ENCODE data around the gene SLAMF9.
A peak's percentile ranks its signal among the peaks of the same experiment; 100 is the strongest.

Gene SLAMF9

DNA sequence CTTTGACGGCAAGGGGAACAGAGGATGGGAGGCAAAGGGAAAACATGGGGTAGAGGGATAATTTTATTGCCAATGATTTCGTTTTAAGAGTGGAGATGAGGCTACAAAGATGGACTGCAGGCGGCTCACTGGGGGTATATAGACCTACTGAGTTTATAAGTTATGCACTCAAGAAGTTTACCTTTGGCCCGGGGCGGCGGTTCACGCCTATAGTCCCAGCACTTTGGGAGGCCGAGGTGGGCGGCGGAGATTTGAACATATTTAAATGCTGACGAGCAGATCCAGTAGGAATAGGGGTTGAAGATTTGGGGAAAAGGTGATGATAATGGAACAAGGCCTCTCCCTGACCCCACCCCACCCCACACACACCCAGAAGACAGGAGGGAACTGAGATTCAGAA, 8.1 kb upstream of the SLAMF9 start:
- no peak for ATAC-seq (ENCODE audit: low read depth)
- Histone ChIP-seq H3K27me3 (ENCODE audit: insufficient read depth, poor library complexity, severe bottlenecking) (no peaks in the 10 kb centered on the region), H3K27ac (ENCODE audit: poor library complexity, severe bottlenecking) (no peak overlapping the region), H3K4me1 (ENCODE audit: insufficient read depth, poor library complexity, severe bottlenecking) (peaks cover 9% of the 10 kb centered on the region), H3K4me3 (ENCODE audit: severe bottlenecking) (no peak overlapping the region), H3K9me3 (ENCODE audit: severe bottlenecking) (no peaks in the 10 kb centered on the region), H3K36me3 (ENCODE audit: low read depth) (no peaks in the 10 kb centered on the region)
- DNase-seq (ENCODE audit: low spot score) = no peak
- TF ChIP-seq, protein P1, sequence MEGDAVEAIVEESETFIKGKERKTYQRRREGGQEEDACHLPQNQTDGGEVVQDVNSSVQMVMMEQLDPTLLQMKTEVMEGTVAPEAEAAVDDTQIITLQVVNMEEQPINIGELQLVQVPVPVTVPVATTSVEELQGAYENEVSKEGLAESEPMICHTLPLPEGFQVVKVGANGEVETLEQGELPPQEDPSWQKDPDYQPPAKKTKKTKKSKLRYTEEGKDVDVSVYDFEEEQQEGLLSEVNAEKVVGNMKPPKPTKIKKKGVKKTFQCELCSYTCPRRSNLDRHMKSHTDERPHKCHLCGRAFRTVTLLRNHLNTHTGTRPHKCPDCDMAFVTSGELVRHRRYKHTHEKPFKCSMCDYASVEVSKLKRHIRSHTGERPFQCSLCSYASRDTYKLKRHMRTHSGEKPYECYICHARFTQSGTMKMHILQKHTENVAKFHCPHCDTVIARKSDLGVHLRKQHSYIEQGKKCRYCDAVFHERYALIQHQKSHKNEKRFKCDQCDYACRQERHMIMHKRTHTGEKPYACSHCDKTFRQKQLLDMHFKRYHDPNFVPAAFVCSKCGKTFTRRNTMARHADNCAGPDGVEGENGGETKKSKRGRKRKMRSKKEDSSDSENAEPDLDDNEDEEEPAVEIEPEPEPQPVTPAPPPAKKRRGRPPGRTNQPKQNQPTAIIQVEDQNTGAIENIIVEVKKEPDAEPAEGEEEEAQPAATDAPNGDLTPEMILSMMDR (IDR thresholded peaks at IDR 0.05; ENCODE audit: poor library complexity, severe bottlenecking) = no peak

DNA sequence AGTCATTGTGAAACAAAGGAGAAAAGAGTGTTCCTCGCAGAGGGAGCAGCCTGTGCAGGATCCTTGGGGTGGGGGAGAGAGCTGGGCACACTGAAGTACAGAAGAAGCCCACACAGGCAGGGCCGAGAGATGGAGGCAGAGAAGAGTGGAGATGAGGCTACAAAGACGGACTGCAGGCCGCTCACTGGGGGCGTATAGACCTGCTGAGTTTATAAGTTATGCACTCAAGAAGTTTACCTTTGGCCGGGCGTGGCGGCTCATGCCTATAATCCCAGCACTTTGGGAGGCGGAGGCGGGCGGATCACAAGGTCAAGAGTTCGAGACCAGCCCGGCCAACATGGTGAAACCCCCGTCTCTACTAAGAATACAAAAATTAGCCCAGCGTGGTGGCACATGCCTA, 7.6 kb upstream of the SLAMF9 start:
- peaks cover 9% of the 10 kb centered on the region for H3K4me1 ChIP-seq (ENCODE audit: insufficient read depth, poor library complexity, severe bottlenecking)
- no peak for ATAC-seq (ENCODE audit: low read depth)
- peak overlapping the region; percentile 19 for H3K4me3 ChIP-seq (ENCODE audit: severe bottlenecking)
- no peaks in the 10 kb centered on the region for H3K9me3 ChIP-seq (ENCODE audit: severe bottlenecking)
- TF ChIP-seq, protein P1 (IDR thresholded peaks at IDR 0.05; ENCODE audit: poor library complexity, severe bottlenecking) = no peak
- H3K27me3 ChIP-seq (ENCODE audit: insufficient read depth, poor library complexity, severe bottlenecking) = no peaks in the 10 kb centered on the region
- DNase-seq (ENCODE audit: low spot score) = no peak
- peak overlapping the region; percentile 74 for H3K27ac ChIP-seq (ENCODE audit: poor library complexity, severe bottlenecking)
- H3K36me3 ChIP-seq (ENCODE audit: low read depth) = no peaks in the 10 kb centered on the region

DNA sequence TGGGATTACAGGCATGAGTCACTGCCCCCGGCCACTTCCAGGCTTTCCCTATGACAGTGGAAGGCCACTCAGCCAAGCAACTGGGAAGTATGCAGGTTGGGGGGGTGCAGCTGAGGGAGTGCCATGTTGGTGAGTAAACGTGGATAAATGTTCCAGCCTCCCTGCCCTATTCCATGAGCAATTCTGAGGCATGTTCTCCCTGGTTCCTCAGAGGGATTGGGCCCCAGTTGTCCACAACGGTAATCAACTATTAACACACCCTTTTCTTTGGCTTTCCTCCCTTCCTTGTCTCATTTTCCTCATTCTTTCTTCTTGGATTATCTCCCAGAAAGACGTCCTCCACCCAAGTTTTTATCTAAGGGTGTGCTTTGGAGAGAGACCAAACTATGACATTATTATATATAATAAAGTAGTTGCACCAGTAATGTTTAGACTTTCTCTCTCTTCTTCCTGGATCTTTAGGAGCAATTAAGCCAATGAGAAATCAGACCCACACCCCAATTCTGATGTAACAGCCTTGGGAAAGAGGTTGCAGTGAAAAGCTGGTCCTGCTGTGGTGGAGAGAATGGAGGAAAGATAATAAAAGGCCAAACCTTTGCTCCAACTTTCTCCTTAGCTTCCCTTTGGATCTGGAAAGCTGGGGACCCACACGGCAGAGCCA, 6.8 kb upstream of the SLAMF9 start:
- TF ChIP-seq, protein P1 (IDR thresholded peaks at IDR 0.05; ENCODE audit: poor library complexity, severe bottlenecking) = no peak
- Histone ChIP-seq H3K4me3 (ENCODE audit: severe bottlenecking) (peak overlapping the region; percentile 19), H3K27ac (ENCODE audit: poor library complexity, severe bottlenecking) (peak overlapping the region; percentile 74), H3K4me1 (ENCODE audit: insufficient read depth, poor library complexity, severe bottlenecking) (peaks cover 9% of the 10 kb centered on the region), H3K36me3 (ENCODE audit: low read depth) (no peaks in the 10 kb centered on the region), H3K9me3 (ENCODE audit: severe bottlenecking) (no peaks in the 10 kb centered on the region), H3K27me3 (ENCODE audit: insufficient read depth, poor library complexity, severe bottlenecking) (no peaks in the 10 kb centered on the region)
- DNase-seq (ENCODE audit: low spot score) (peak; percentile 86), ATAC-seq (ENCODE audit: low read depth) (peak; percentile 88)

DNA sequence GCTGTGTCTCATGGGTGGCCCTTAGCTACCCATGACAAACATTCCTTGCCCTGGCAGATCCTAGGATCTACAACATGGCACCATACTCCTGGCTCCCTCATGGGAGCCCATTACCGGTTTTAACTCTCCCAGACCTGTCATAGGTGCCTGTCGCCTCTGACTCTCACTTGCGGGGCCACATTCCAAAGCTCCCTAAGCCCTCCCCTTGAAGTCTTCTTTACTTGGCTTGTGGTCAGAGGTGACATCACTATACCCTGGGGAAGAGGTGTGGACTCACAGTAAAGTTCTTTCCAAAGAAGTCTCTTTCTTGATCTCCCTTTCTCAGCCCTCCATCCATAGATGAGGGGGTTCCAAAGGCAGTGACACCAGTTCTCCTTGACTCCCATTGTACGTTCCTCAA, 5.4 kb upstream of the SLAMF9 start:
- Histone ChIP-seq H3K27ac (ENCODE audit: poor library complexity, severe bottlenecking) (no peak overlapping the region), H3K9me3 (ENCODE audit: severe bottlenecking) (no peaks in the 10 kb centered on the region), H3K4me3 (ENCODE audit: severe bottlenecking) (no peak overlapping the region), H3K27me3 (ENCODE audit: insufficient read depth, poor library complexity, severe bottlenecking) (no peaks in the 10 kb centered on the region), H3K4me1 (ENCODE audit: insufficient read depth, poor library complexity, severe bottlenecking) (peaks cover 17% of the 10 kb centered on the region), H3K36me3 (ENCODE audit: low read depth) (no peaks in the 10 kb centered on the region)
- TF ChIP-seq, protein P1 (IDR thresholded peaks at IDR 0.05; ENCODE audit: poor library complexity, severe bottlenecking) = no peak
- DNase-seq (ENCODE audit: low spot score) (no peak), ATAC-seq (ENCODE audit: low read depth) (peak; percentile 19; the same call in 2 of the 3 replicates)

DNA sequence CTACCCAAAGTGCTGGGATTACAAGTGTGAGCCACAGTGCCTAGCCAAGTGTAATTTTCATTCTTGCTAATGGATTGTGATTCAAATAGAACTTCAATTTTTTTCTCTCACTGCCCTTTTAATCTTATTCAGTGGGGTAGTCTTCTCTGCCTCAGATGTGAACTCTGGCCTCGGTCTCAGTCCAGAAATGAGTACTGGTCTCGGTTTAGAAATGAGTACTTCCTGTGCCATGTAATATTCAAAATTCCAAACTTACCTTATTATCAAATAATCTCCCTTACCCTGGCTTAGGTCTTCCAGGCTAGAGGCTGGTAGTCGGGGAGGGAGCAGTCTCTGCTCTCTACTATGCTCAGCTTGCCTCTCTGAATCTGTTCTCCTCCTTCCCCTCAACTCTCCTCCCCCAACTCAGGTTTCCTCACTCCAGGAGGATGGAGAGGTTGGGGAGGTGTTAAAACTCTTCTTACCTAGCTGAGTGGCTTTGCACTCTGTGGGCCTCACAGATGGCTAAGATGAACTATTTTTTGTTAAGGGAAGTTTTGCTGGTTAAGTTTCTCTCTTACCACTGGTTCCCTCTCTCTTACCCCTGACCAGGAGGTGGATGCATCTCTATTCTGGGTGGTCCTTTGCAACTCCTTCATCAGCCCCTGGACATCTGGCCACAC, 4.8 kb upstream of the SLAMF9 start:
- no peaks in the 10 kb centered on the region for H3K36me3 ChIP-seq (ENCODE audit: low read depth)
- TF ChIP-seq, protein P1 (IDR thresholded peaks at IDR 0.05; ENCODE audit: poor library complexity, severe bottlenecking) = no peak
- peak overlapping the region; percentile 1 for H3K27ac ChIP-seq (ENCODE audit: poor library complexity, severe bottlenecking)
- H3K4me1 ChIP-seq (ENCODE audit: insufficient read depth, poor library complexity, severe bottlenecking) = peaks cover 23% of the 10 kb centered on the region
- ATAC-seq (ENCODE audit: low read depth) = no peak
- no peak for DNase-seq (ENCODE audit: low spot score)
- no peak overlapping the region for H3K4me3 ChIP-seq (ENCODE audit: severe bottlenecking)
- no peaks in the 10 kb centered on the region for H3K27me3 ChIP-seq (ENCODE audit: insufficient read depth, poor library complexity, severe bottlenecking)
- no peaks in the 10 kb centered on the region for H3K9me3 ChIP-seq (ENCODE audit: severe bottlenecking)
